H1 (cell line): ENCODE results near the gene SRRM2. TPM values are rescaled to one million over a fixed set of nuclear protein-coding genes. Genes with fewer than 3 reads are reported as not detected.

ENCODE experiments used
- CTCF ChIA-PET: fragments of 300-600 bp; sonication (Branson Sonifier 250); formaldehyde crosslinking; loops from one replicate; lab custom pipeline; 2021; ENCODE audit not compliant: partially characterized antibody; lab: Charles Lee
- POLR2A ChIA-PET: fragments of 300-600 bp; sonication (Branson Sonifier 250); formaldehyde crosslinking; loops from one replicate; lab custom pipeline; 2021; ENCODE audit warnings: inconsistent platforms; ENCODE audit not compliant: partially characterized antibody; lab: Charles Lee
- DNase-seq, 2 experiments: peaks; one replicate each; pipeline versions ENCODE4 v3.0.0 to v3.0.0-alpha.2; 2010 to 2022; ENCODE audit warnings: low spot score in 2 of 2, low read depth in 1 of 2, mixed read lengths in 1 of 2
- FAIRE-seq: peaks from 2 replicates; lab custom pipeline; 2011; peaks lifted over from hg19 to GRCh38; lab: Jason Lieb, UNC
- H2AFZ ChIP-seq: 2 replicates; pipeline ENCODE4 v1.8.1; 2012; ENCODE audit warnings: low read length, inconsistent platforms
- H2AK5ac ChIP-seq: 2 replicates; pipeline ENCODE4 v1.6.1; 2013; ENCODE audit warnings: low read depth, low read length
- H2BK120ac ChIP-seq: replicated peaks from 2 replicates; pipeline ENCODE3; 2013; ENCODE audit warnings: low read depth, low read length, inconsistent platforms
- H2BK12ac ChIP-seq: 2 replicates; pipeline ENCODE4 v1.6.1; 2013; ENCODE audit warnings: low read depth, low read length
- H2BK15ac ChIP-seq: 2 replicates; pipeline ENCODE4 v1.6.1; 2013; ENCODE audit warnings: low read length
- H2BK20ac ChIP-seq: 2 replicates; pipeline ENCODE4 v1.6.1; 2013; ENCODE audit warnings: low read length
- H2BK5ac ChIP-seq: 2 replicates; pipeline ENCODE4 v1.6.1; 2013; ENCODE audit warnings: low read depth, low read length
- H3K14ac ChIP-seq: 2 replicates; pipeline ENCODE4 v1.6.1; 2013; ENCODE audit warnings: inconsistent platforms; ENCODE audit not compliant: insufficient read length
- H3K18ac ChIP-seq: 2 replicates; pipeline ENCODE4 v1.6.1; 2013; ENCODE audit warnings: low read length; ENCODE audit errors: extremely low read depth
- H3K23ac ChIP-seq: 2 replicates; pipeline ENCODE4 v1.6.1; 2013; ENCODE audit warnings: inconsistent platforms; ENCODE audit not compliant: insufficient read length
- H3K23me2 ChIP-seq: 2 replicates; pipeline ENCODE4 v1.6.1; 2013; ENCODE audit warnings: low read depth, low read length
- H3K27ac ChIP-seq: 2 replicates; pipeline ENCODE4 v1.6.1; 2011; ENCODE audit warnings: low read depth, low read length, inconsistent platforms
- H3K27me3 ChIP-seq, 4 experiments: replicated peaks in 1 of 4; 1 replicate in 1 of 4; 2 replicates in 3 of 4; pipeline versions ENCODE4 v1.6.1 to v1.8.1; 2011 to 2013; ENCODE audit warnings: low read length in 3 of 4, mild to moderate bottlenecking in 3 of 4, inconsistent platforms in 2 of 4, mixed read lengths in 2 of 4, moderate library complexity in 1 of 4; ENCODE audit not compliant: control insufficient read depth in 3 of 4, insufficient read depth in 3 of 4; ENCODE audit errors: extremely low read depth in 1 of 4
- H3K36me3 ChIP-seq, 4 experiments: 2 replicates each; pipeline versions ENCODE4 v1.6.1 to v1.8.1; 2011 to 2013; ENCODE audit warnings: mild to moderate bottlenecking in 4 of 4, low read length in 3 of 4, moderate library complexity in 2 of 4, control low read depth in 1 of 4, inconsistent platforms in 1 of 4; ENCODE audit not compliant: insufficient read depth in 4 of 4, control insufficient read depth in 2 of 4
- H3K4ac ChIP-seq: replicated peaks from 2 replicates; pipeline ENCODE3; 2013; ENCODE audit warnings: low read length, low read depth, mixed read lengths, inconsistent platforms; ENCODE audit not compliant: insufficient read length
- H3K4me1 ChIP-seq, 4 experiments: replicated peaks in 1 of 4; 1 replicate in 1 of 4; 2 replicates in 3 of 4; pipeline versions ENCODE4 v1.6.1 to v1.8.1; 2011 to 2013; ENCODE audit warnings: low read length in 3 of 4, inconsistent platforms in 2 of 4, mixed read lengths in 1 of 4; ENCODE audit not compliant: insufficient read depth in 4 of 4, control insufficient read depth in 3 of 4
- H3K4me2 ChIP-seq, 2 experiments: 2 replicates each; pipeline versions ENCODE4 v1.6.1 to v1.8.1; 2011 to 2013; ENCODE audit warnings: low read depth in 2 of 2, low read length in 2 of 2, control low read depth in 1 of 2, inconsistent platforms in 1 of 2, mild to moderate bottlenecking in 1 of 2; ENCODE audit not compliant: insufficient read depth in 1 of 2
- H3K4me3 ChIP-seq, 4 experiments: fragments of 200-600, 300-600 bp in 1 of 4; sonication (generic), shearing (Covaris generic), sonication (Bioruptor Twin) in 1 of 4; 2 replicates each; pipeline versions ENCODE4 v1.5.1 to v1.8.1; 2011 to 2016; ENCODE audit warnings: low read length in 4 of 4, low read depth in 3 of 4, control low read depth in 2 of 4, inconsistent platforms in 2 of 4, mild to moderate bottlenecking in 2 of 4, mixed read lengths in 1 of 4, moderate library complexity in 1 of 4; ENCODE audit not compliant: insufficient read depth in 2 of 4; ENCODE audit errors: extremely low read depth in 1 of 4
- H3K56ac ChIP-seq: replicated peaks from 2 replicates; pipeline ENCODE3; 2013; ENCODE audit warnings: low read depth, mild to moderate bottlenecking, mixed read lengths, low read length, inconsistent platforms; ENCODE audit not compliant: insufficient read length
- H3K79me1 ChIP-seq: 2 replicates; pipeline ENCODE4 v1.6.1; 2013; ENCODE audit warnings: low read depth, low read length, control low read depth
- H3K79me2 ChIP-seq, 2 experiments: 2 replicates each; pipeline versions ENCODE4 v1.6.1 to v1.8.1; 2012 to 2013; ENCODE audit warnings: low read length in 2 of 2, mild to moderate bottlenecking in 2 of 2, inconsistent platforms in 1 of 2; ENCODE audit not compliant: insufficient read depth in 2 of 2, control insufficient read depth in 1 of 2
- H3K9ac ChIP-seq, 4 experiments: replicated peaks in 1 of 4; 1 replicate in 1 of 4; 2 replicates in 3 of 4; pipeline versions ENCODE4 v1.6.1 to v1.8.1; 2011 to 2013; ENCODE audit warnings: low read depth in 3 of 4, low read length in 3 of 4, control low read depth in 2 of 4, mild to moderate bottlenecking in 2 of 4, moderate library complexity in 2 of 4, inconsistent platforms in 1 of 4; ENCODE audit errors: extremely low read depth in 1 of 4
- H3K9me3 ChIP-seq, 2 experiments: 2 replicates each; pipeline versions ENCODE4 v1.6.1 to v1.8.1; 2012 to 2013; ENCODE audit warnings: mild to moderate bottlenecking in 2 of 2, moderate library complexity in 2 of 2, control low read depth in 1 of 2, inconsistent platforms in 1 of 2, low read depth in 1 of 2, low read length in 1 of 2, mixed read lengths in 1 of 2; ENCODE audit not compliant: insufficient read depth in 2 of 2
- H4K20me1 ChIP-seq, 2 experiments: replicated peaks in 1 of 2; 2 replicates each; pipeline versions ENCODE3 to v1.8.1; 2011 to 2013; ENCODE audit warnings: inconsistent platforms in 2 of 2, low read length in 2 of 2, mild to moderate bottlenecking in 1 of 2; ENCODE audit not compliant: insufficient read depth in 2 of 2, control insufficient read depth in 1 of 2
- H4K5ac ChIP-seq: 2 replicates; pipeline ENCODE4 v1.6.1; 2013; ENCODE audit warnings: low read length, low read depth, mixed read lengths, inconsistent platforms; ENCODE audit not compliant: insufficient read length
- H4K8ac ChIP-seq: 2 replicates; pipeline ENCODE4 v1.8.0; 2013; ENCODE audit warnings: mild to moderate bottlenecking, moderate library complexity, low read length, inconsistent platforms; ENCODE audit not compliant: insufficient read depth; ENCODE audit errors: extremely low read depth
- H4K91ac ChIP-seq: replicated peaks from 2 replicates; pipeline ENCODE3; 2013; ENCODE audit warnings: low read length, mixed read lengths, inconsistent platforms; ENCODE audit not compliant: insufficient read length
- ASH2L ChIP-seq: fragments of 200-600, 300-600 bp; sonication (generic); IDR thresholded peaks from one replicate; pipeline ENCODE4 v1.7.1; 2017; ENCODE audit warnings: low read length
- BACH1 ChIP-seq: IDR thresholded peaks from 2 replicates; pipeline ENCODE4 v1.6.1; 2012; ENCODE audit warnings: low read length, improper control_type of control experiment
- CREB1 ChIP-seq: IDR thresholded peaks from 2 replicates; pipeline ENCODE4 v1.6.1; 2012; ENCODE audit warnings: inconsistent platforms
- EZH2 ChIP-seq: fragments of 200-600 bp; sonication (generic); IDR thresholded peaks from 2 replicates; pipeline ENCODE4 v1.7.1; 2012; ENCODE audit warnings: low read depth, mild to moderate bottlenecking, moderate library complexity, low read length, inconsistent platforms; ENCODE audit not compliant: severe bottlenecking
- FOSL1 ChIP-seq: IDR thresholded peaks from 2 replicates; pipeline ENCODE4 v1.6.1; 2011; ENCODE audit warnings: mild to moderate bottlenecking, low read depth, low read length, moderate library complexity; ENCODE audit not compliant: insufficient read depth
- GTF2F1 ChIP-seq: IDR thresholded peaks from 2 replicates; pipeline ENCODE4 v1.6.1; 2012; ENCODE audit warnings: low read depth, low read length, improper control_type of control experiment, borderline replicate concordance
- JUN ChIP-seq: IDR thresholded peaks from 2 replicates; pipeline ENCODE4 v1.6.1; 2011; ENCODE audit warnings: low read depth, mild to moderate bottlenecking, improper control_type of control experiment, low read length
- NANOG ChIP-seq: IDR thresholded peaks from 2 replicates; pipeline ENCODE4 v1.6.1; 2011; ENCODE audit warnings: low read length, low read depth, mild to moderate bottlenecking, inconsistent platforms; ENCODE audit not compliant: insufficient read depth, poor library complexity, severe bottlenecking
- NRF1 ChIP-seq: IDR thresholded peaks from 2 replicates; pipeline ENCODE4 v1.6.1; 2011; ENCODE audit warnings: mild to moderate bottlenecking, low read depth, low read length, improper control_type of control experiment
- RAD21 ChIP-seq, 2 experiments: IDR thresholded peaks in 1 of 2; conservative IDR thresholded peaks in 1 of 2; 2 replicates each; pipeline ENCODE4 v1.6.1; 2011; ENCODE audit warnings: low read depth in 2 of 2, low read length in 2 of 2, improper control_type of control experiment in 1 of 2, inconsistent platforms in 1 of 2, mild to moderate bottlenecking in 1 of 2, moderate library complexity in 1 of 2
- SP4 ChIP-seq: IDR thresholded peaks from 2 replicates; pipeline ENCODE4 v1.6.1; 2012; ENCODE audit warnings: low read length, inconsistent platforms
- TCF12 ChIP-seq: IDR thresholded peaks from 2 replicates; pipeline ENCODE4 v1.6.1; 2011; ENCODE audit warnings: low read depth, mild to moderate bottlenecking, low read length
- WGBS, 2 experiments: shearing (Covaris generic) in 1 of 2; methylation state at CpG; one replicate each; pipeline versions ENCODE4 v1.1.6 to v1.1.7; 2013 to 2015; ENCODE audit warnings: low lambda C conversion rate in 2 of 2, mixed read lengths in 2 of 2, inconsistent platforms in 1 of 2, low coverage in 1 of 2, missing lambda C conversion rate in 1 of 2; ENCODE audit not compliant: insufficient replicate concordance in 2 of 2, insufficient coverage in 1 of 2, insufficient read length in 1 of 2; ENCODE audit errors: extremely low coverage in 1 of 2, missing lambda C conversion rate in 1 of 2; 5-methylcytosine and 5-hydroxymethylcytosine counted together
- polyA plus RNA-seq, 7 experiments: library from polyadenylated mRNA; depleted of rRNA in 3 of 7; stranded (reverse) in 5 of 7; unstranded in 2 of 7; fragments of >200 nt in 5 of 7; fragments of 200-250 nt in 2 of 7; gene quantifications; 1 replicate in 5 of 7; 2 replicates in 1 of 7; 4 replicates in 1 of 7; pipeline versions ENCODE4 v1.2.1 to v1.2.3, GENCODE V29; 2011 to 2013; ENCODE audit warnings: missing spikeins in 2 of 7, mixed read lengths in 2 of 7
- total RNA-seq: library from RNA; stranded (reverse); fragmentation: NEBNext Ultra II Directional; extraction: Animal tissue kit (Norgen Biotek cat#: 25700); gene quantifications from 2 replicates; pipeline ENCODE4 v1.2.1, GENCODE V29; 2021

SRRM2 gene
- total and polyA plus RNA-seq, 2 of the 8 experiments (the other 6 are each of a cell fraction or from before 2014, with no cell fraction given) = 300 to 579 TPM

- Histone ChIP-seq H4K20me1 (peaks cover 0 to 1% of the 10 kb centered on the region in 2 experiments), H2AK5ac (no peak overlapping the region), H4K91ac (no peak overlapping the region), H3K4me2 (no peak overlapping the region), H3K56ac (no peak overlapping the region), H2BK20ac (no peak overlapping the region), H2BK5ac (no peak overlapping the region), H4K8ac (no peak overlapping the region), H3K79me2 (no peaks in the 10 kb centered on the region), H3K36me3 (no peaks in the 10 kb centered on the region), H3K27me3 (no peaks in the 10 kb centered on the region), H3K23ac (no peak overlapping the region), H3K23me2 (no peaks in the 10 kb centered on the region), H3K4me3 (no peak overlapping the region), H3K14ac (no peak overlapping the region), H3K27ac (no peak overlapping the region), H3K79me1 (no peaks in the 10 kb centered on the region), H3K9ac (no peak overlapping the region), H3K9me3 (no peaks in the 10 kb centered on the region), H3K4me1 (peaks cover 0 to 3% (median 0%) of the 10 kb centered on the region in 4 experiments; a peak in 4 of 7 replicates), H3K18ac (no peak overlapping the region), H4K5ac (no peak overlapping the region), H2BK15ac (no peak overlapping the region), H2AFZ (no peak overlapping the region), H2BK120ac (no peak overlapping the region), H3K4ac (no peak overlapping the region), H2BK12ac (no peak overlapping the region)
- FAIRE-seq (no peak), DNase-seq (no peak)
- POLR2A ChIA-PET = interaction anchor here (1.1 to 8.0 kb wide), 6 partner anchors 10 to 37 kb away, joined by 3 to 96 read pairs (median 4); partner anchors contain the start of genes PRSS27 and SRRM2
- CTCF ChIA-PET = interaction anchor here (1.6 kb wide), 1 partner anchor 98 kb away, joined by 6 read pairs; no protein-coding TSS in a partner anchor
- 91% methylated on average over 4 of the region's 4 CpGs; no CpG with 5 or more reads in 1 of the 2 experiments for WGBS, 2 experiments
- TF ChIP-seq ASH2L (no peak), RAD21 (IDR thresholded peaks at IDR 0.05 in 1 of 2, conservative IDR thresholded peaks at IDR 0.05 in 1 of 2; ENCODE audit: low read depth in 2 of 2, low read length in 2 of 2) (no peak), JUN (no peak), BACH1 (no peak), CREB1 (no peak), NANOG (no peak), GTF2F1 (no peak), NRF1 (no peak), TCF12 (no peak), EZH2 (no peak), FOSL1 (no peak), SP4 (no peak)
Measured at GRCh38 chr16:2741168-2741567, 11.3 kb upstream of the SRRM2 start.
